HAP-1 (cell line): ENCODE results near the gene ADAMTSL2.

Experiments used
- DNase-seq, 2 experiments: peaks; one replicate each; pipeline ENCODE4 v3.0.0-alpha.2; 2016 to 2020; ENCODE audit warnings: low spot score in 2 of 2
- H3K27me3 ChIP-seq: fragments of 250-450 bp; sonication (Bioruptor Pico); 2 replicates; pipeline ENCODE4 v1.5.1; 2020; ENCODE audit warnings: low read depth, mild to moderate bottlenecking, moderate library complexity
- H3K36me3 ChIP-seq: fragments of 250-450 bp; sonication (Bioruptor Pico); replicated peaks from 2 replicates; pipeline ENCODE4 v1.5.1; 2020; ENCODE audit warnings: mild to moderate bottlenecking
- H3K4me1 ChIP-seq: fragments of 250-450 bp; sonication (Bioruptor Pico); 2 replicates; pipeline ENCODE4 v1.5.1; 2020; ENCODE audit warnings: mild to moderate bottlenecking
- H3K4me3 ChIP-seq: fragments of 250-450 bp; sonication (Bioruptor Pico); 2 replicates; pipeline ENCODE4 v1.5.1; 2020; ENCODE audit warnings: mild to moderate bottlenecking, moderate library complexity
- H3K9me3 ChIP-seq: fragments of 250-450 bp; sonication (Bioruptor Pico); 2 replicates; pipeline ENCODE4 v1.5.1; 2020; ENCODE audit warnings: mild to moderate bottlenecking, moderate library complexity
- in situ Hi-C: fragments of 300-500 bp; cut with MboI; formaldehyde crosslinking; loops from 3 replicates; pipeline ENCODE4 v1.14.3; 2020; ENCODE audit warnings: low sequenced_read_pairs, inconsistent platforms, mixed read lengths

ADAMTSL2 gene

DNA sequence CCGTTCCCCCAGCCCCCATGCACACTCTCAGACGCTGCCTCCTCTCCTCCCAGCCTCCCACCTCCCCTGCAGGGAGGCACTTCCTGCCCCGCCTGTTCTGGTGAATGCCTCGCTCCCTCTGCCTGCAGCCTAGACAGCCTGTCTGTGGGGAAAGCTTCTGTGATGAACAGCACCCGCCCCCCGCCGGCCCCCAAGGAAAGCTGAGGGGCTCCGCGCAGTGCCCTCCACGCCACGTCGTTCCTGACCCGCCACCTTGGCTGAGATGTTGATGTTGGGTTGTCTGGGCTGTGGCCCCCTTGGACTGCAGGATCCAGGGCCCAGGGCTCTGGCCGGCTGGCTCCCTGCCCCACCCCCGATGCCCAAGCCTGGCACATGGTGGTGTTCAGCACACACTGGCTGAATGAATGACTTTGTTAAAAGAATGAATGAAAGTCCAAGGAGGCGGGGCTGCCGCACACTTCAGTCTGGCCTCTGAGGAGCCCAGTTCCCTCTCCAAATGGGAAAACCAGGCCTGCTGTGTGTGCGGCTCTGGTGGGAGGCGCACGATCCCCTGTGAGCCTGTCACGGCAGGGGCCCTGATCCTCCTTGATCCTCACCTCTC, 7.7 kb upstream of the ADAMTSL2 start:
- H3K4me3 ChIP-seq = no peak overlapping the region
- DNase-seq = no peak
- in situ Hi-C loops = no loop called here
- H3K9me3 ChIP-seq = no peaks in the 10 kb centered on the region
- no peaks in the 10 kb centered on the region for H3K36me3 ChIP-seq
- H3K4me1 ChIP-seq = no peaks in the 10 kb centered on the region
- peaks cover 12% of the 10 kb centered on the region; the same call in 1 of the 2 replicates for H3K27me3 ChIP-seq

DNA sequence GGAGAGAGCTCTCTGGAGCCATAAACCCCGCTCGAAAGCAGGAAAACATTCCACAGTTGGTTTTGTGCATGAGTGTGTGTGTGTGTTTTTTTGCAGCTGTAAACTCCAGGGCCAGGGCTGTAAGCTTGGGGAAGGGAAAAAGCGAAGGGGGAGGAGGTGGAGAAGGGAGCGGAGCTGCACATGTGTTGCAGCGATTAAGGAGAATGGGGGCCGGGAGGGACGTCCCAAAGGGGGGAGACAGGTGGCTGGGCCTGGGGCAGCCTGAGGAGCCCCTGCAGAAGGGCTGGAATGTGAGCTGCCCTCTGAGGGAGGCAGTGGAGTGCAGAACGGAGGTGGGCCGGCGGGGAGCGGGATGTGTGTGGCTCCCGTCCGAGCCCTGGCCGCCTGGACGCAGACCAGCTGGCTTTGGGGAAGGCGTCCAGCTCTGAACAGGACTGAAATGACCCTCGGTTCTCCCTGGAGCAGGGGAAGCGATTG, 7.0 kb upstream of the ADAMTSL2 start:
- no peaks in the 10 kb centered on the region for H3K4me1 ChIP-seq
- peaks cover 12% of the 10 kb centered on the region; the same call in 1 of the 2 replicates for H3K27me3 ChIP-seq
- in situ Hi-C loops = no loop called here
- H3K36me3 ChIP-seq = no peaks in the 10 kb centered on the region
- no peaks in the 10 kb centered on the region for H3K9me3 ChIP-seq
- no peak for DNase-seq
- no peak overlapping the region for H3K4me3 ChIP-seq

DNA sequence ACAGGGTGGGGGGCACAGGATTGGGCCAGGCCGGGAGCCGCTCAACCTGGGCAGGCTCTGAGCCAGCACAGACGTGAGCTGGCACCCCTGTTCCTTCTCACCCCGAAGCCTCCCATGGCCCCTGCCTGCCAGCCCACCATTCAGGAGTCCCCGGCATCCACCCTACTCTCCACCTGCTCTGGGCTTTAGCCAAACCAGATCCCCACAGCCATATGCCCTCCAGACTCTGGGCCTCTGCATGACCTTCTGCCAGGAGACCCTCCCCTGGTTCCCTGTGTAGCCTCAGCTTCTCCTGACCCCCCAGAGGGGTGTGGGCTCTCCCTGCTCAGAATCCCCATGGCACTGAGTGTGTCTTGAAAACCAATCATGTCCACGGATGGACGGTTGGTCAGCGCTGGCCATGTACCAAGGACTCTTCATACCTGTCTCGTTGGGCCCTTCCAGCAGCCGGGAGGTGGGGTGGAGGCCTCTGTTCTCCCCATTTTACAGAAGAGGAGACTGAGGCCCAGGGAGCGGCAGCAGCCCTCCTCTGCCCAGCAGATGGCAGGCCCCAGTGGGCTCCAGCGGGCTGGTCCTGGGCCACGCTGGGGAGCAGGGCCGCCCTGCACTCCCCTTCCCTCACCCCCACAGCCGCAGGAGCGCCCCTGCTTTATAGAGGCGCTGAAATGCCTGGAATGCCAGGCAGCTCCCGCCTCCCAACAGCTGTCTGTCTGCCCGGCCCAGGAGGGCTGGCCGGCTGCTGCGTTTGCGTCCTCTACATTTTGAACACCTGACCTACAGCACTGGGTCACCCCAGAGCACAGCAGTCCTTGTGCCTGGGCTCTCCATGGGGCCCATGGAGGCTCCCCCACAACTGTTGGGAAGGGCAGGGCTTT, 6.3 kb upstream of the ADAMTSL2 start:
- no peaks in the 10 kb centered on the region for H3K9me3 ChIP-seq
- peaks cover 13% of the 10 kb centered on the region for H3K27me3 ChIP-seq
- in situ Hi-C loops = no loop called here
- H3K4me3 ChIP-seq = no peak overlapping the region
- H3K36me3 ChIP-seq = no peaks in the 10 kb centered on the region
- DNase-seq = no peak
- no peaks in the 10 kb centered on the region for H3K4me1 ChIP-seq

DNA sequence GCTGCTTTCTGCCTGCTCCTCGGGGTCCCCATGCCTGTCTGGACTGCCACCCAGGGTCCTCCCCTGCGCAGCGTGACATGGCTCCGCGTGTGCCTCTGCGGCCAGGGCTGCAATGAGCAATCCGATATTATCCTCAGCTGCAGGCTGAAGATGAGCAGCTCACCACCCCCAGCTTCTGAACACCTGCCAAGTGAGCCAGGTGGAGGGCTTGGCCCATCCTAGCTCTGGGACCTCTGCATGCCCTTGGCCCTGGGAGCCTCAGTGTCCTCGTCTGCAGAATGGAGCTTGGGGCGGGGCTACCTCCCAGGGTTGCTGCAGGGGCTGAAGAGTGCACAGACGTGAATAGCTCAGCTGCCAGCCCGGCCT, 5.6 kb upstream of the ADAMTSL2 start:
- H3K27me3 ChIP-seq = peaks cover 19% of the 10 kb centered on the region
- no peak overlapping the region for H3K4me3 ChIP-seq
- H3K4me1 ChIP-seq = no peaks in the 10 kb centered on the region
- in situ Hi-C loops = no loop called here
- no peaks in the 10 kb centered on the region for H3K9me3 ChIP-seq
- no peaks in the 10 kb centered on the region for H3K36me3 ChIP-seq
- no peak for DNase-seq

- Histone ChIP-seq H3K4me1 (no peaks in the 10 kb centered on the region), H3K4me3 (no peak overlapping the region), H3K36me3 (no peaks in the 10 kb centered on the region), H3K9me3 (no peaks in the 10 kb centered on the region), H3K27me3 (peaks cover 22% of the 10 kb centered on the region)
- DNase-seq = no peak
- in situ Hi-C loops = no loop called here
Measured at GRCh38 chr9:133529457-133529856, 5.0 kb upstream of the ADAMTSL2 start.

GRCh38 chr9:133529874-133530273, 4.6 kb upstream of the ADAMTSL2 start:
- no peak for DNase-seq
- H3K4me1 ChIP-seq = no peaks in the 10 kb centered on the region
- peaks cover 25% of the 10 kb centered on the region for H3K27me3 ChIP-seq
- no peaks in the 10 kb centered on the region for H3K36me3 ChIP-seq
- in situ Hi-C loops = no loop called here
- H3K9me3 ChIP-seq = no peaks in the 10 kb centered on the region
- H3K4me3 ChIP-seq = no peak overlapping the region

- H3K9me3 ChIP-seq = no peaks in the 10 kb centered on the region
- H3K4me3 ChIP-seq = no peak overlapping the region
- no peaks in the 10 kb centered on the region for H3K4me1 ChIP-seq
- H3K36me3 ChIP-seq = no peaks in the 10 kb centered on the region
- in situ Hi-C loops = no loop called here
- no peak for DNase-seq
- peaks cover 26% of the 10 kb centered on the region for H3K27me3 ChIP-seq
Measured at GRCh38 chr9:133531293-133531692, 3.2 kb upstream of the ADAMTSL2 start.

DNA sequence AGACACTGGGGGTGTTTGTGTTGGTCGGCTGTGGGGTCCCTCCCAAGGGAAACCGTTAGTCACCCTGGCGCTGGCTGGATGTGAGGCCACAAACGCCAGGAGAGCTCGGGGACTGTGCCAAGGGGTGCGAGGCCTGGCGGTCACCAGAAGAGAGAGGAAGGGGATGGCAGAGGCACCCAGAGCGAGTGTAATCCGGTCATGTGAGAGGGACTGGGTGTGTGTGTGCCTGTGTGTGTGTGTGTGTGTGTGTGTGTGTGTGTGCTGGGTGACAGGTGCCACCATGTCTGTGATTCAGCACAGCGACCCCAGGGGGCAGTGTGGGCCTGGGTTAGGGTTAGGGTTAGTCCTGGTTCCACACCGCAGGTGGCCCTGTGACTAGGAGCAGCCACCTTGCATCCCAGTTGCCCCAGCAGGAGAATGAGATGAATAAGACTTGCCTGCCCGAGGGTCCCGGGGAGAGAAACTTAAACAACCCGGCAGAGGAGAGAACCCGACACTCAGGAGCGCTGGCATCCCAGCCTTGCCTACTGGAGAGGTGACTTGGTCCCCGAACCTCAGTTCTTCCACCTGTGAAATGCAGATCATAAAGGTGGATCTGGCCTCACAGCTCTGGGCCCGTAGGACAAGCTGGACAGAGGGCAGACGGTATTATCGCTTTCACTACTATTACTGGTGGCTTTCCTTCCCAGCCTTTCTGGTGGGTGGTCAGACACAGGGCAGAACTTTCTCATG, 1.4 kb upstream of the ADAMTSL2 start:
- no peaks in the 10 kb centered on the region for H3K36me3 ChIP-seq
- no peaks in the 10 kb centered on the region for H3K4me1 ChIP-seq
- peak; percentile 6 to 85 for DNase-seq
- peaks cover 19% of the 10 kb centered on the region for H3K27me3 ChIP-seq
- H3K4me3 ChIP-seq = no peak overlapping the region
- H3K9me3 ChIP-seq = no peaks in the 10 kb centered on the region
- in situ Hi-C loops = no loop called here

- H3K36me3 ChIP-seq = no peaks in the 10 kb centered on the region
- H3K9me3 ChIP-seq = no peaks in the 10 kb centered on the region
- H3K4me3 ChIP-seq = no peak overlapping the region
- no peaks in the 10 kb centered on the region for H3K4me1 ChIP-seq
- DNase-seq = no peak
- in situ Hi-C loops = no loop called here
- peaks cover 16% of the 10 kb centered on the region for H3K27me3 ChIP-seq
Measured at GRCh38 chr9:133533857-133534256, 647 bp upstream of the ADAMTSL2 start.

DNA sequence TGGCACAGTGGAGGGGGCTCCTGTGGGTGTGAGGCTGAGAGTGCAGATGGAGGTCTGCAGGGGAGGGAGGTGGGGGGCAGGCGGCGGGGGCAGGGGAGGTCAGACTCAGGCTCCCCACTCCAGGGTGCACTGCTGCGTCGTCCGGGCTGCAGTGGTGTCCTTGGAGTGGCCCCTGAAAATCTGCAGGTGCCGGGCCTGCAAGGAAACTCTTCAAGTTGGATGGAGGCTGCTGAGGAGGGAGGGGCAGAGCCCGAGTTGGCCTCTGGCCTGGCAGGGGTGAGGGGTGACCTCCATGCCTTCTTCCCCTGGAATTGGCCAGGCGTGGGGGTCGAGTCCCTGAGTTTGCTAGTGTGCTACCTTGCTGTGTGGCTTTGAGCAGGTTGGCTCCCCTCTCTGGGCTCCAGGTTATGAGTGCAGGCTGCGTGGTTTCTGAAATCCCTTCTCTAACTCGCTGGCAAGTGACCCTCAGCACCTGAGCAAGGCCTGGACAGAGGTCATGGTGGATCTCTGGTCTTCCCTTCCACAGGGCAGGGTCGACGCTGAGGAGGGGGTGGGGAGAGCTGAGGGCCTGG, 888 bp downstream of the ADAMTSL2 start:
- Histone ChIP-seq H3K36me3 (no peaks in the 10 kb centered on the region), H3K9me3 (no peaks in the 10 kb centered on the region), H3K4me3 (no peak overlapping the region), H3K4me1 (no peaks in the 10 kb centered on the region), H3K27me3 (peaks cover 17% of the 10 kb centered on the region)
- in situ Hi-C loops = no loop called here
- no peak for DNase-seq

- in situ Hi-C loops = no loop called here
- Histone ChIP-seq H3K4me3 (no peak overlapping the region), H3K36me3 (no peaks in the 10 kb centered on the region), H3K9me3 (no peaks in the 10 kb centered on the region), H3K27me3 (peaks cover 17% of the 10 kb centered on the region), H3K4me1 (no peaks in the 10 kb centered on the region)
- no peak for DNase-seq
Measured at GRCh38 chr9:133536080-133536479, 1.6 kb downstream of the ADAMTSL2 start.

- H3K36me3 ChIP-seq = no peaks in the 10 kb centered on the region
- H3K4me1 ChIP-seq = no peaks in the 10 kb centered on the region
- H3K9me3 ChIP-seq = no peaks in the 10 kb centered on the region
- no peak overlapping the region for H3K4me3 ChIP-seq
- in situ Hi-C loops = no loop called here
- no peak for DNase-seq
- H3K27me3 ChIP-seq = peaks cover 17% of the 10 kb centered on the region
Measured at GRCh38 chr9:133536536-133536935, 2.0 kb downstream of the ADAMTSL2 start.

DNA sequence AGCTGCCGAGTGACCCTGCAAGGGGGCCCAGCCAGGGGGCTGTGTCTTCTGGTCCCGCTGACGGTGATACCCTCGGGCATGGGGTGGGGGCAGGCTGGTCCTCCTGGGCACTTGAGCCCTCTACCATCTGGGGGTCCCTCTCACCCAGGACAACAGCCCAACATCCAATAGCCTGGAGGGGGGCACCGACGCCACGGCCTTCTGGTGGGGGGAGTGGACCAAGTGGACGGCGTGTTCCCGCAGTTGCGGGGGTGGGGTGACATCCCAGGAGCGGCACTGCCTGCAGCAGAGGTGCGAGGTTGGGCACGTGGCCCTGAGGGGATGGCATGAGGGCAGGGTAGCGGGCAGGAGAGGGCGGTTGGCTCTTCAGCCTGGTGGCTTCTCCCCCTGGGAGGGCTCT, 2.8 kb downstream of the ADAMTSL2 start:
- peaks cover 17% of the 10 kb centered on the region for H3K27me3 ChIP-seq
- no peaks in the 10 kb centered on the region for H3K4me1 ChIP-seq

DNA sequence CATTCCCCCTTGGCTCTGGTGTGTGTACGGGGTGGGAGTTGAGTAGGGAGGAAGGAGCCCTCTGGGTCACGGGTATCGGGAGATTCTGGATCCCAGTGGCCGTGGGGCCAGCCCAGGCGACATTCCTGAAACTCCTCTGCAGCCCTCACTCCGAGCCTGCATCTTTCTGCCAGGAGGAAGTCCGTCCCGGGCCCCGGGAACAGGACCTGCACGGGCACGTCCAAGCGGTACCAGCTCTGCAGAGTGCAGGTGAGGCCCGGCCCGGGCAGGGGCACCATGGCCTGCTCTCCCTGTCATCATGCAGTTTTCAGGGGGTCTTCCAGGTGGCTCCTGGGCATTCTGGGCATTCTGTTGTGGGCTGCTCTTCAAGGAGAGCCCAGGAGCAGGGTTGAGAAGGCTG, 3.7 kb downstream of the ADAMTSL2 start:
- Histone ChIP-seq H3K27me3 (peaks cover 16% of the 10 kb centered on the region), H3K4me3 (no peak overlapping the region), H3K36me3 (no peaks in the 10 kb centered on the region), H3K4me1 (no peaks in the 10 kb centered on the region), H3K9me3 (no peaks in the 10 kb centered on the region)
- no peak for DNase-seq
- in situ Hi-C loops = no loop called here

More for the DNA sequence above, 2.8 kb downstream of the ADAMTSL2 start:
- in situ Hi-C loops = no loop called here
- no peak for DNase-seq
- H3K4me3 ChIP-seq = no peak overlapping the region
- no peaks in the 10 kb centered on the region for H3K36me3 ChIP-seq
- H3K9me3 ChIP-seq = no peaks in the 10 kb centered on the region
